PC-3 (cell line): Measurements from ENCODE around the gene PRKN. TPM values are rescaled to one million over a fixed set of nuclear protein-coding genes. Genes with fewer than 3 reads are reported as not detected.

Source experiments
- ATAC-seq: fragments of 200-7000 bp; cut with Tn5 transposase; 2 replicates; pipeline ENCODE4 v1.9.1; 2020; ENCODE audit warnings: mild to moderate bottlenecking, moderate library complexity
- BruUV-seq: library from RNA; stranded (reverse); fragments of 400-500 nt; replicated peaks from 2 replicates; lab custom pipeline; 2021; lab: Mats Ljungman, UMichigan
- CTCF ChIA-PET: fragments of 300-600 bp; sonication (Branson Sonifier 250); formaldehyde crosslinking; loops from one replicate; lab custom pipeline; 2022; ENCODE audit warnings: antibody characterized with exemption; lab: Charles Lee
- POLR2A ChIA-PET: fragments of 300-600 bp; sonication (Branson Sonifier 250); formaldehyde crosslinking; loops from one replicate; lab custom pipeline; 2022; ENCODE audit warnings: antibody characterized with exemption; ENCODE audit not compliant: unreplicated experiment; lab: Charles Lee
- DNase-seq: peaks from one replicate; pipeline ENCODE4 v3.0.0-alpha.2; 2015
- H2AFZ ChIP-seq: fragments of 300-600 bp; sonication (generic); 2 replicates; pipeline ENCODE4 v1.6.0; 2016; ENCODE audit warnings: antibody characterized with exemption, low read length
- H3F3A ChIP-seq: fragments of 300-600 bp; sonication (generic); one replicate; pipeline ENCODE4 v1.6.0; 2017; ENCODE audit warnings: antibody characterized with exemption, low read length, control low read depth, mild to moderate bottlenecking; ENCODE audit not compliant: unreplicated experiment
- H3K27ac ChIP-seq: fragments of 300-600 bp; sonication (generic); 2 replicates; pipeline ENCODE4 v1.5.1; 2016; ENCODE audit warnings: mild to moderate bottlenecking, low read length
- H3K27me3 ChIP-seq: fragments of 300-600 bp; sonication (generic); 2 replicates; pipeline ENCODE4 v1.6.1; 2016; ENCODE audit warnings: low read length, mixed read lengths
- H3K36me3 ChIP-seq: fragments of 300-600 bp; sonication (generic); 2 replicates; pipeline ENCODE4 v1.6.1; 2016; ENCODE audit warnings: low read depth, mixed run types, low read length, mixed read lengths
- H3K4me1 ChIP-seq: fragments of 300-600 bp; sonication (generic); 2 replicates; pipeline ENCODE4 v1.5.1; 2016; ENCODE audit warnings: low read length; ENCODE audit not compliant: insufficient read depth
- H3K4me2 ChIP-seq: fragments of 300-600 bp; sonication (generic); 2 replicates; pipeline ENCODE4 v1.6.0; 2016; ENCODE audit warnings: low read length
- H3K4me3 ChIP-seq: fragments of 300-600 bp; sonication (generic); 2 replicates; pipeline ENCODE4 v1.5.1; 2016; ENCODE audit warnings: mild to moderate bottlenecking, low read length, mixed read lengths
- H3K79me2 ChIP-seq: fragments of 300-600 bp; sonication (generic); 2 replicates; pipeline ENCODE4 v1.6.1; 2017; ENCODE audit warnings: low read length, mixed read lengths
- H3K9ac ChIP-seq: fragments of 300-600 bp; sonication (generic); 2 replicates; pipeline ENCODE4 v1.6.0; 2016; ENCODE audit warnings: mild to moderate bottlenecking, low read length
- H3K9me2 ChIP-seq: fragments of 300-600 bp; sonication (generic); replicated peaks from 2 replicates; pipeline ENCODE4 v1.6.1; 2016; ENCODE audit warnings: mixed run types, low read length, mixed read lengths
- H3K9me3 ChIP-seq: fragments of 300-600 bp; sonication (generic); 2 replicates; pipeline ENCODE4 v1.6.1; 2016; ENCODE audit warnings: low read length, mixed read lengths
- H4K20me1 ChIP-seq: fragments of 300-600 bp; sonication (generic); 2 replicates; pipeline ENCODE4 v1.6.1; 2016; ENCODE audit warnings: low read length, mixed read lengths
- EZH2 ChIP-seq: fragments of 300-600 bp; sonication (generic); IDR thresholded peaks from one replicate; pipeline ENCODE4 v1.6.1; 2017; ENCODE audit warnings: antibody characterized with exemption, mild to moderate bottlenecking, low read length; ENCODE audit not compliant: unreplicated experiment
- EZH2phosphoT487 ChIP-seq: fragments of 300-600 bp; sonication (generic); IDR thresholded peaks from 2 replicates; pipeline ENCODE4 v1.6.1; 2018; ENCODE audit warnings: mild to moderate bottlenecking, antibody characterized with exemption, low read length, borderline replicate concordance
- intact Hi-C: fragments of 100-400 bp; cut with micrococcal nuclease; formaldehyde crosslinking; loops from 2 replicates; pipeline ENCODE4 v1.9.0; 2023
- total RNA-seq: library from RNA; depleted of rRNA; stranded (reverse); fragments of >200 nt; gene quantifications from 2 replicates; pipeline ENCODE4 v1.2.3, GENCODE V29; 2014
- TF ChIP-seq, protein P1 (sequence below): fragments of 300-600 bp; sonication (generic); conservative IDR thresholded peaks from 2 replicates; pipeline ENCODE4 v1.5.1; 2017; ENCODE audit warnings: antibody characterized with exemption, low read depth, mild to moderate bottlenecking, low read length

Gene PRKN
- total RNA-seq, 1 experiment from 2014 or later = not detected

DNA sequence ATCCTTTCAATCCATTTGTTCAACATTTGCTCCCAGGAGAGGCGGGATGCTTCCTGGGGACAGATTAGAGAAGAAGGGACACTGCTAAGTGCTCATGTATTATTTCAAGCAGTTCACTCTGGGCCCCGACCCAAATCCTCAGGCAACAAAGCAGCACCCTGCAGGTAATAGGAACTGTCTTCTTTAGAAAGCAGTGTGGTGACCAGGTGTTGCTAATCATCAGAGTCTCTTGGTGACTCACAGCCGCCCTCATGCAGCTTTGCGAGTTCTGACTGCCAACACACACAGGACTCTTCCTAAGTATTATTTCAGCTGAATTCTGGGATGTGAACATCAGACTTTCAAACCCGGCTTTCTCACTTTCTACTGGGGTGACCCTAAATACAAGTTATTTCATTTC, 356.4 kb downstream of the PRKN start:
- ATAC-seq (no peak), DNase-seq (no peak)
- intact Hi-C loops = no loop called here
- CTCF ChIA-PET = no interaction called here
- Histone ChIP-seq H3K9me2 (no peaks in the 10 kb centered on the region), H4K20me1 (no peaks in the 10 kb centered on the region), H3K4me2 (no peak overlapping the region), H3K79me2 (no peaks in the 10 kb centered on the region), H3K36me3 (no peaks in the 10 kb centered on the region), H3K4me1 (no peaks in the 10 kb centered on the region), H3K27ac (no peak overlapping the region), H3F3A (no peaks in the 10 kb centered on the region), H3K9ac (no peak overlapping the region), H2AFZ (no peak overlapping the region), H3K4me3 (no peak overlapping the region), H3K27me3 (0 out of 2 replicates have a peak, but pooled peaks cover 4% of the 10 kb centered on the region), H3K9me3 (no peaks in the 10 kb centered on the region)
- POLR2A ChIA-PET = no interaction called here
- BruUV-seq = no TSS peak
- TF ChIP-seq, protein P1, sequence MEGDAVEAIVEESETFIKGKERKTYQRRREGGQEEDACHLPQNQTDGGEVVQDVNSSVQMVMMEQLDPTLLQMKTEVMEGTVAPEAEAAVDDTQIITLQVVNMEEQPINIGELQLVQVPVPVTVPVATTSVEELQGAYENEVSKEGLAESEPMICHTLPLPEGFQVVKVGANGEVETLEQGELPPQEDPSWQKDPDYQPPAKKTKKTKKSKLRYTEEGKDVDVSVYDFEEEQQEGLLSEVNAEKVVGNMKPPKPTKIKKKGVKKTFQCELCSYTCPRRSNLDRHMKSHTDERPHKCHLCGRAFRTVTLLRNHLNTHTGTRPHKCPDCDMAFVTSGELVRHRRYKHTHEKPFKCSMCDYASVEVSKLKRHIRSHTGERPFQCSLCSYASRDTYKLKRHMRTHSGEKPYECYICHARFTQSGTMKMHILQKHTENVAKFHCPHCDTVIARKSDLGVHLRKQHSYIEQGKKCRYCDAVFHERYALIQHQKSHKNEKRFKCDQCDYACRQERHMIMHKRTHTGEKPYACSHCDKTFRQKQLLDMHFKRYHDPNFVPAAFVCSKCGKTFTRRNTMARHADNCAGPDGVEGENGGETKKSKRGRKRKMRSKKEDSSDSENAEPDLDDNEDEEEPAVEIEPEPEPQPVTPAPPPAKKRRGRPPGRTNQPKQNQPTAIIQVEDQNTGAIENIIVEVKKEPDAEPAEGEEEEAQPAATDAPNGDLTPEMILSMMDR = no peak
- TF ChIP-seq EZH2 (no peak), EZH2phosphoT487 (no peak)

DNA sequence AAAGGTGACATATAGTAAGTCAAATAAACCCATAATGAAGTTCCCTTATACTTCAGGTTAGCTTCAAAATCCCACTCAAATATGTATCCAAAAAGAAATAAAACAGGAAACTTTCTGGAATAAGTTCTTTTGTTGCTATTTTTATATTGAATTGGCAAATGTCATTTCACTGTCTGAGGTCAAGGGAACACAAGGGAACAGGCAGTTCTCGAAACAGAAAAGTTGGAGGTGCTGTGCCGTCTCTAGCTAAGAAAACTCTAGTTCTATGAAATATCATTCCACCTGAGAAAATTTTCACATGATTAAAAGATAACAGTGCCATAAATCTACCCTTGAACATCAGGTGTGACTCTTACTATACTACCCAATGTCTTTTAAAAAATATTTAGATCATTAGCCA, 358.5 kb downstream of the PRKN start:
- ChIA-PET CTCF (no interaction called here), POLR2A (no interaction called here)
- H3K36me3 ChIP-seq = no peaks in the 10 kb centered on the region
- no TSS peak for BruUV-seq
- no peaks in the 10 kb centered on the region for H3K9me3 ChIP-seq
- 0 out of 2 replicates have a peak, but pooled peaks cover 4% of the 10 kb centered on the region for H3K27me3 ChIP-seq
- no peak for ATAC-seq
- H4K20me1 ChIP-seq = no peaks in the 10 kb centered on the region
- no peak for DNase-seq
- no peak overlapping the region for H2AFZ ChIP-seq
- intact Hi-C loops = no loop called here
- no peaks in the 10 kb centered on the region for H3K9me2 ChIP-seq
- TF ChIP-seq EZH2phosphoT487 (no peak), EZH2 (no peak)
- TF ChIP-seq, protein P1 = no peak
- no peak overlapping the region for H3K27ac ChIP-seq
- no peak overlapping the region for H3K4me2 ChIP-seq
- no peak overlapping the region for H3K4me3 ChIP-seq
- H3F3A ChIP-seq = no peaks in the 10 kb centered on the region
- no peak overlapping the region for H3K9ac ChIP-seq
- no peaks in the 10 kb centered on the region for H3K79me2 ChIP-seq
- no peaks in the 10 kb centered on the region for H3K4me1 ChIP-seq

DNA sequence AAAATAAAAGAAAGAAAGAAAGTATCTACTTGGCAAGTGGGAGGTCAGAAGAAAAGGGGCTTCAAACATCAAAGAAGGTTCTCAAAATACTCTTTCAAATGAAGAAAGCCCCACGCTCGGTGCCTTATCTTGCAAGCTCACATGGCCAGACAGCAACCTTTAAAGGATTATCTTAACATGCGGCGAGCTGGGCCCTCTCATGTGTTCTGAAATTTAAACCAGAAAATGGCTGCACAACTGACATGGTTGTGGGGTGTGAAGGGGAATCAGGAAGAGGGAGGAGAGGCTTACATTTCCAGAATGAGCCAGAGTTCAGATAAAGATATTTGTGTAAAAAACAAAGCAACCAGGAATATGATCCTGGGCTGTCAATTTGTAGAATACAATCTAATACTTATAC, 363.1 kb downstream of the PRKN start:
- no peaks in the 10 kb centered on the region for H3K9me2 ChIP-seq
- POLR2A ChIA-PET = no interaction called here

More for the DNA sequence above, 363.1 kb downstream of the PRKN start:
- Histone ChIP-seq H3K4me2 (no peak overlapping the region), H3K36me3 (no peaks in the 10 kb centered on the region), H4K20me1 (no peaks in the 10 kb centered on the region), H3F3A (no peaks in the 10 kb centered on the region), H3K4me3 (no peak overlapping the region), H2AFZ (no peak overlapping the region), H3K4me1 (no peaks in the 10 kb centered on the region), H3K9me3 (no peaks in the 10 kb centered on the region), H3K27me3 (no peaks in the 10 kb centered on the region), H3K9ac (no peak overlapping the region), H3K27ac (no peak overlapping the region), H3K79me2 (no peaks in the 10 kb centered on the region)
- no peak for ATAC-seq
- BruUV-seq = no TSS peak
- intact Hi-C loops = no loop called here
- no peak for TF ChIP-seq EZH2phosphoT487
- TF ChIP-seq, protein P1 = no peak
- TF ChIP-seq EZH2 = no peak
- DNase-seq = no peak
- CTCF ChIA-PET = no interaction called here
